Gastroesophageal sphincter (tissue), 3 donors: ENCODE measurements around the gene KRTAP10-2.

Experiments used
- EP300 ChIP-seq: sonication (generic); formaldehyde crosslinking; IDR thresholded peaks from one replicate; pipeline ENCODE4 v1.6.1; 2017; ENCODE audit warnings: antibody characterized with exemption, mild to moderate bottlenecking
- POLR2A ChIP-seq, 2 donors: fragments of 450-650 bp; IDR thresholded peaks; one replicate each; pipeline ENCODE4 v1.6.1; 2017; ENCODE audit warnings: antibody characterized with exemption in 2 of 2, mild to moderate bottlenecking in 2 of 2, moderate library complexity in 1 of 2
- POLR2AphosphoS5 ChIP-seq: sonication (generic); formaldehyde crosslinking; IDR thresholded peaks from one replicate; pipeline ENCODE4 v1.6.1; 2017; ENCODE audit warnings: antibody characterized with exemption
- TF ChIP-seq, protein P1 (sequence below), 4 experiments: fragments of 200-600 bp in 2 of 4; fragments of 450-650 bp in 2 of 4; sonication (generic) in 1 of 4; IDR thresholded peaks; one replicate each; pipeline ENCODE4 v1.5.1; 2017 to 2019; ENCODE audit warnings: antibody characterized with exemption in 4 of 4, mild to moderate bottlenecking in 2 of 4, moderate library complexity in 2 of 4

DNA sequence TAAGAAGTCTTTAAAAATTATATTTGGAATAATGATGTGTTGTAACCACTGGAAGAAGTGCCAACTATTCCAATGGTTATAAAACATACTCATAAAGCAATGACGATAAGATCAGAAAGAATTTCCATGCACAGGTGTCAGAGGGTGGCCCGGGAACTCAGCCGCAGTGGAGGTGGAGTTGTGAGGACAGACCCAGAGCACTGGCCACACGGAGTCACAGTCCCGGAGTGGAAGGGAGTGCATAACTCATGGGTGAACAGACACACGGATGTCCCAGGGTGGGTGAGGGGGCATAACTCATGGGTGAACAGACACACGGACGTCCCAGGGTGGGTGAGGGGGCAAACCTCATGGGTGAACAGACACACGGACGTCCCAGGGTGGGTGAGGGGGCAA lies 24.7 kb upstream of the KRTAP10-2 start:
- TF ChIP-seq POLR2AphosphoS5 (no peak), EP300 (no peak), POLR2A (IDR thresholded peaks at IDR 0.05) (no peak)
- TF ChIP-seq, protein P1, sequence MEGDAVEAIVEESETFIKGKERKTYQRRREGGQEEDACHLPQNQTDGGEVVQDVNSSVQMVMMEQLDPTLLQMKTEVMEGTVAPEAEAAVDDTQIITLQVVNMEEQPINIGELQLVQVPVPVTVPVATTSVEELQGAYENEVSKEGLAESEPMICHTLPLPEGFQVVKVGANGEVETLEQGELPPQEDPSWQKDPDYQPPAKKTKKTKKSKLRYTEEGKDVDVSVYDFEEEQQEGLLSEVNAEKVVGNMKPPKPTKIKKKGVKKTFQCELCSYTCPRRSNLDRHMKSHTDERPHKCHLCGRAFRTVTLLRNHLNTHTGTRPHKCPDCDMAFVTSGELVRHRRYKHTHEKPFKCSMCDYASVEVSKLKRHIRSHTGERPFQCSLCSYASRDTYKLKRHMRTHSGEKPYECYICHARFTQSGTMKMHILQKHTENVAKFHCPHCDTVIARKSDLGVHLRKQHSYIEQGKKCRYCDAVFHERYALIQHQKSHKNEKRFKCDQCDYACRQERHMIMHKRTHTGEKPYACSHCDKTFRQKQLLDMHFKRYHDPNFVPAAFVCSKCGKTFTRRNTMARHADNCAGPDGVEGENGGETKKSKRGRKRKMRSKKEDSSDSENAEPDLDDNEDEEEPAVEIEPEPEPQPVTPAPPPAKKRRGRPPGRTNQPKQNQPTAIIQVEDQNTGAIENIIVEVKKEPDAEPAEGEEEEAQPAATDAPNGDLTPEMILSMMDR (IDR thresholded peaks at IDR 0.05), result no peak
